ENCODE measurements around the gene SEC14L2.

Gene SEC14L2

GRCh38 chr22:30404307-30404706 lies 7.5 kb downstream of the SEC14L2 start:
- no peak for DNase-seq (ENCODE audit: low read depth in 3 of 3)

- no peak for DNase-seq (ENCODE audit: low read depth in 3 of 3)
Measured at GRCh38 chr22:30405731-30406130, 8.9 kb downstream of the SEC14L2 start.

GRCh38 chr22:30406400-30406799 lies 9.6 kb downstream of the SEC14L2 start:
- DNase-seq (ENCODE audit: low read depth in 3 of 3) = no peak

GRCh38 chr22:30408388-30409102 lies 11.7 kb downstream of the SEC14L2 start:
- DNase-seq (ENCODE audit: low read depth in 3 of 3) = no peak

GRCh38 chr22:30411780-30412179 lies 15.0 kb downstream of the SEC14L2 start:
- DNase-seq (ENCODE audit: low read depth in 3 of 3) = no peak

- DNase-seq (ENCODE audit: low read depth in 3 of 3) = no peak
Measured at GRCh38 chr22:30413001-30413400, 16.2 kb downstream of the SEC14L2 start.

GRCh38 chr22:30413745-30414524 lies 17.1 kb downstream of the SEC14L2 start:
- DNase-seq (ENCODE audit: low read depth in 3 of 3) = no peak

GRCh38 chr22:30414525-30415047 lies 17.8 kb downstream of the SEC14L2 start:
- DNase-seq (ENCODE audit: low read depth in 3 of 3) = no peak

- DNase-seq (ENCODE audit: low read depth in 3 of 3) = no peak
Measured at GRCh38 chr22:30416403-30416802, 19.6 kb downstream of the SEC14L2 start.

GRCh38 chr22:30416837-30417236 lies 20.0 kb downstream of the SEC14L2 start:
- no peak for DNase-seq (ENCODE audit: low read depth in 3 of 3)

- DNase-seq (ENCODE audit: low read depth in 3 of 3) = no peak
Measured at GRCh38 chr22:30420347-30421125, 23.7 kb downstream of the SEC14L2 start.

GRCh38 chr22:30421695-30422480 lies 25.1 kb downstream of the SEC14L2 start:
- no peak for DNase-seq (ENCODE audit: low read depth in 3 of 3)

GRCh38 chr22:30422481-30423300 lies 25.9 kb downstream of the SEC14L2 start:
- DNase-seq (ENCODE audit: low read depth in 3 of 3) = peak in 1 of 3 experiments; percentile 54

- DNase-seq (ENCODE audit: low read depth in 3 of 3) = peak in 2 of 3 experiments; percentile 17 to 65
Measured at GRCh38 chr22:30423301-30423958, 26.6 kb downstream of the SEC14L2 start.

- peak; percentile 94 to 98 (median 98) for DNase-seq (ENCODE audit: low read depth in 3 of 3)
Measured at GRCh38 chr22:30423959-30424533, 27.2 kb downstream of the SEC14L2 start.

GRCh38 chr22:30424534-30425326 lies 27.9 kb downstream of the SEC14L2 start:
- DNase-seq (ENCODE audit: low read depth in 3 of 3) = no peak

- no peak for DNase-seq (ENCODE audit: low read depth in 3 of 3)
Measured at GRCh38 chr22:30425327-30425615, 28.5 kb downstream of the SEC14L2 start.

- DNase-seq (ENCODE audit: low read depth in 3 of 3) = peak in 2 of 3 experiments; percentile 17 to 50
Measured at GRCh38 chr22:30425616-30426387, 29.0 kb downstream of the SEC14L2 start, which contains the start of gene MTFP1. Gene MTFP1 (plus strand): TSS chr22:30425768. CDS start chr22:30425880, 112 bp downstream.

Measured in stimulated activated CD4-positive, alpha-beta T cell treated with anti-CD3 and anti-CD28 coated beads, TNF-alpha, amount 100 ng/mL, for 24 hours (primary cell).